Stimulated activated CD8-positive, alpha-beta memory T cell treated with anti-CD3 and anti-CD28 coated beads, Interleukin-12 subunit alpha, Interleukin-12 subunit beta, amount 100 ng/mL, for 1 hour (primary cell): ENCODE measurements around the gene SOS1.
"Not testable (repeated sequence)": the region's sequence is repeated elsewhere in the genome, so short reads cannot be mapped to it uniquely, and the experiment has no call there.

Experiments
- DNase-seq: peaks from one replicate; pipeline ENCODE4 v3.0.0-alpha.2; 2020; ENCODE audit warnings: low read depth

Gene SOS1

GRCh38 chr2:38968021-38968420, 152.8 kb downstream of the SOS1 start:
- no peak for DNase-seq

- no peak for DNase-seq
These were observed 154.2 kb downstream of the SOS1 start for GRCh38 chr2:38966678-38967077.

- no peak for DNase-seq
These were observed 154.8 kb downstream of the SOS1 start for GRCh38 chr2:38966006-38966405.

GRCh38 chr2:38960609-38961320, 160.1 kb downstream of the SOS1 start:
- no peak for DNase-seq

GRCh38 chr2:38959938-38960608, 160.8 kb downstream of the SOS1 start:
- DNase-seq, result peak; percentile 19

GRCh38 chr2:38959466-38959865, 161.4 kb downstream of the SOS1 start:
- no peak for DNase-seq

- DNase-seq, result no peak
These were observed 162.9 kb downstream of the SOS1 start for GRCh38 chr2:38957972-38958371.

GRCh38 chr2:38951766-38952165, 169.1 kb downstream of the SOS1 start:
- no peak for DNase-seq

GRCh38 chr2:38948995-38949394, 171.9 kb downstream of the SOS1 start:
- DNase-seq, result no peak

- no peak for DNase-seq
These were observed 172.4 kb downstream of the SOS1 start for GRCh38 chr2:38948387-38948882.

- peak; percentile 16 for DNase-seq
These were observed 173.3 kb downstream of the SOS1 start for GRCh38 chr2:38947241-38948239.

GRCh38 chr2:38945911-38946310, 174.9 kb downstream of the SOS1 start:
- DNase-seq, result no peak

GRCh38 chr2:38945372-38945771, 175.5 kb downstream of the SOS1 start:
- no peak for DNase-seq

GRCh38 chr2:38943784-38944183, 177.1 kb downstream of the SOS1 start:
- DNase-seq, result no peak

GRCh38 chr2:38940746-38941145, 180.1 kb downstream of the SOS1 start:
- no peak for DNase-seq

GRCh38 chr2:38937548-38937947, 183.3 kb downstream of the SOS1 start:
- no peak for DNase-seq

GRCh38 chr2:38936516-38936915, 184.3 kb downstream of the SOS1 start:
- not testable (repeated sequence) for DNase-seq

GRCh38 chr2:38935568-38936172, 185.2 kb downstream of the SOS1 start:
- no peak for DNase-seq

- DNase-seq, result no peak
These were observed 186.1 kb downstream of the SOS1 start for GRCh38 chr2:38934742-38935141.

GRCh38 chr2:38933653-38934052, 187.2 kb downstream of the SOS1 start:
- no peak for DNase-seq

- DNase-seq, result no peak
These were observed 188.3 kb downstream of the SOS1 start for GRCh38 chr2:38932586-38932985.
